Heart left ventricle (tissue), 16 donors: ENCODE measurements around the gene H6PD. TPM values are rescaled to one million over a fixed set of nuclear protein-coding genes. Genes with fewer than 3 reads are reported as not detected.

ENCODE experiments used
- ATAC-seq, 4 donors: fragments of 200-7000 bp; cut with Tn5 transposase; one replicate each; pipeline ENCODE4 v1.9.1; 2020 to 2022; ENCODE audit warnings: moderate library complexity in 4 of 4, mild to moderate bottlenecking in 3 of 4, moderate number of reproducible peaks in 1 of 4
- DNase-seq, 5 donors: peaks; one replicate each; pipeline ENCODE4 v3.0.0-alpha.2; 2020
- H3K27ac ChIP-seq, 12 donors: fragments of 200-600 bp; sonication (generic) in 4 of 12; one replicate each; pipeline versions ENCODE4 v1.5.0 to v1.8.0; 2016 to 2022; ENCODE audit warnings: mild to moderate bottlenecking in 2 of 12
- H3K27me3 ChIP-seq, 9 donors: fragments of 200-600 bp; sonication (generic) in 2 of 9; one replicate each; pipeline versions ENCODE4 v1.5.1 to v1.8.0; 2016 to 2022; ENCODE audit warnings: mild to moderate bottlenecking in 3 of 9
- H3K36me3 ChIP-seq, 9 donors: fragments of 200-600 bp; sonication (generic) in 2 of 9; one replicate each; pipeline versions ENCODE4 v1.5.0 to v1.8.0; 2018 to 2022; ENCODE audit warnings: mild to moderate bottlenecking in 2 of 9
- H3K4me1 ChIP-seq, 12 donors: fragments of 200-600 bp; sonication (generic) in 4 of 12; one replicate each; pipeline versions ENCODE4 v1.5.0 to v1.8.0; 2016 to 2022; ENCODE audit warnings: mild to moderate bottlenecking in 3 of 12
- H3K4me3 ChIP-seq, 12 donors: fragments of 200-600 bp; sonication (generic) in 4 of 12; one replicate each; pipeline versions ENCODE4 v1.5.0 to v1.8.0; 2017 to 2022; ENCODE audit warnings: mild to moderate bottlenecking in 9 of 12, moderate library complexity in 4 of 12
- H3K9me3 ChIP-seq, 12 donors: fragments of 200-600 bp; sonication (generic) in 4 of 12; one replicate each; pipeline versions ENCODE4 v1.5.0 to v1.8.0; 2016 to 2022; ENCODE audit warnings: mild to moderate bottlenecking in 1 of 12
- CTCF ChIP-seq, 12 donors: fragments of 200-600 bp; sonication (generic) in 4 of 12; IDR thresholded peaks; one replicate each; pipeline versions ENCODE4 v1.5.0 to v1.8.0; 2018 to 2022; ENCODE audit warnings: antibody characterized with exemption in 12 of 12, mild to moderate bottlenecking in 5 of 12
- POLR2A ChIP-seq, 2 donors: fragments of 450-650 bp; IDR thresholded peaks; one replicate each; pipeline ENCODE4 v1.6.1; 2017; ENCODE audit warnings: antibody characterized with exemption in 2 of 2, mild to moderate bottlenecking in 2 of 2, moderate library complexity in 2 of 2
- WGBS, 4 donors: extraction: QIAGEN DNeasy Blood & Tissue Kit in 2 of 4; methylation state at CpG; one replicate each; pipeline versions ENCODE4 v1.1.5 to v1.1.7; 2013 to 2018; 5-methylcytosine and 5-hydroxymethylcytosine counted together
- intact Hi-C, 10 donors: fragments of 100-400 bp; cut with DNase I; formaldehyde crosslinking; loops; one replicate each; pipeline versions ENCODE4 v1.11.1 to v1.14.2; 2022
- polyA plus RNA-seq, 2 donors: library from polyadenylated mRNA; stranded (reverse); fragments of 200-250 nt; gene quantifications; one replicate each; pipeline ENCODE4 v1.2.3, GENCODE V29; 2013
- total RNA-seq, 9 donors: library from RNA; depleted of rRNA in 2 of 9; stranded (reverse); fragments of >200 nt in 2 of 9; fragmentation: NEBNext Ultra II Directional in 3 of 9; extraction: Animal tissue kit (Norgen Biotek cat#: 25700) in 3 of 9; gene quantifications; one replicate each; pipeline versions ENCODE4 v1.1.0 to v1.2.4, GENCODE V29; 2016 to 2023
- donor health status: ischemic (EF 13 %, LVEDD 7.1; RV severe dilation, severe dysfunction).
- donor health status: healthy with polysubstance abuse.
- donor health status: DM: no; HTN: yes; CAD: no.
- donor health status: DM: no; HTN: no; CAD: no.
- donor health status: ischemic (EF 25% LVEDD 6.9; RV normal size, moderate dysfunction).
- donor health status: ischemic (EF 25% LVEDD 5.7; RV mildly dilated, moderate dysfunction).
- donor health status: healthy.
- donor health status: DM: yes; HTN: yes; CAD: no.
- donor health status: ischemic (EF 35%, LVEDD 5.7; RV mildly dilated, moderate dysfunction).
- donor health status: nonischemic (EF 11% LVEDD 7.7; RV severe dilation, severe dysfunction).
- donor health status: DM: yes; HTN: yes; CAD: no.
- donor health status: PGD.
- donor health status: ischemic (EF 29% LVEDD 5.4; RV normal size, mild dysfunction).
- donor health status: nonischemic (EF 23%, LVEDD 6.1; RV moderate dilation, normal function).

H6PD gene
- total and polyA plus RNA-seq, 11 donors = 11.0 to 54.5 (median 26.4) TPM

- intact Hi-C loops = no loop called here
- 92 to 96% (median 95%) methylated on average over 9 of the region's 9 CpGs for WGBS, 4 donors
These were observed 11.1 kb downstream of the H6PD start for GRCh38 chr1:9245661-9246060.

GRCh38 chr1:9246215-9246614 is 11.6 kb downstream of the H6PD start:
- peak overlapping the region in 3 of 12 donors; percentile 75 to 82 (median 80) for H3K27ac ChIP-seq
- DNase-seq = no peak
- 92 to 100% (median 94%) methylated on average over 5 of the region's 5 CpGs for WGBS, 4 donors
- H3K27me3 ChIP-seq = no peaks in the 10 kb centered on the region
- intact Hi-C loops = no loop called here
- ATAC-seq = no peak
- TF ChIP-seq CTCF (IDR thresholded peaks at IDR 0.05) = no peak
- no peaks in the 10 kb centered on the region for H3K9me3 ChIP-seq
- H3K4me1 ChIP-seq = peaks cover 7 to 92% (median 58%) of the 10 kb centered on the region in 12 donors
- no peak overlapping the region for H3K4me3 ChIP-seq
- H3K36me3 ChIP-seq = peaks cover 0 to 40% (median 26%) of the 10 kb centered on the region in 9 donors

More at GRCh38 chr1:9245661-9246060, 11.1 kb downstream of the H6PD start:
- peak overlapping the region in 2 of 12 donors; percentile 92 to 96 for H3K27ac ChIP-seq
- TF ChIP-seq POLR2A (IDR thresholded peaks at IDR 0.05) = no peak
- no peak for TF ChIP-seq CTCF (IDR thresholded peaks at IDR 0.05)
- ATAC-seq (no peak), DNase-seq (no peak)
- peaks cover 0 to 40% (median 26%) of the 10 kb centered on the region in 9 donors for H3K36me3 ChIP-seq
- H3K9me3 ChIP-seq = no peaks in the 10 kb centered on the region
- no peaks in the 10 kb centered on the region for H3K27me3 ChIP-seq
- no peak overlapping the region for H3K4me3 ChIP-seq
- H3K4me1 ChIP-seq = peaks cover 5 to 92% (median 57%) of the 10 kb centered on the region in 12 donors

- peak in 2 of 5 donors; percentile 39 to 55 for DNase-seq
- Histone ChIP-seq H3K4me1 (peaks cover 8 to 92% (median 55%) of the 10 kb centered on the region in 12 donors), H3K9me3 (no peaks in the 10 kb centered on the region), H3K27me3 (no peaks in the 10 kb centered on the region), H3K27ac (peak overlapping the region in 9 of 12 donors; percentile 31 to 88 (median 75)), H3K36me3 (peaks cover 0 to 40% (median 26%) of the 10 kb centered on the region in 9 donors), H3K4me3 (no peak overlapping the region)
- 83 to 91% (median 84%) methylated on average over 27 to 41 of the region's 41 CpGs for WGBS, 4 donors
- ATAC-seq = peak in 3 of 4 donors; percentile 14 to 35 (median 31)
- intact Hi-C loops = no loop called here
- no peak for TF ChIP-seq POLR2A (IDR thresholded peaks at IDR 0.05)
- TF ChIP-seq CTCF (IDR thresholded peaks at IDR 0.05) = no peak
These were observed 12.5 kb downstream of the H6PD start for GRCh38 chr1:9246841-9247785.

- Histone ChIP-seq H3K27me3 (no peaks in the 10 kb centered on the region), H3K4me1 (peaks cover 8 to 93% (median 55%) of the 10 kb centered on the region in 12 donors), H3K36me3 (peaks cover 0 to 40% (median 26%) of the 10 kb centered on the region in 9 donors), H3K9me3 (no peaks in the 10 kb centered on the region), H3K4me3 (no peak overlapping the region), H3K27ac (peak overlapping the region in 9 of 12 donors; percentile 31 to 88 (median 75))
- intact Hi-C loops = no loop called here
- ATAC-seq = no peak
- WGBS, 4 donors = 92 to 95% (median 95%) methylated on average over 16 to 18 of the region's 18 CpGs
- DNase-seq = peak in 1 of 5 donors; percentile 33
- TF ChIP-seq CTCF (IDR thresholded peaks at IDR 0.05) = no peak
- TF ChIP-seq POLR2A (IDR thresholded peaks at IDR 0.05) = no peak
These were observed 13.3 kb downstream of the H6PD start for GRCh38 chr1:9247894-9248293.
